22Rv1 (cell line): ENCODE results near the gene RWDD3.

Experiments
- ZFX ChIP-seq: fragments of 450-650 bp; IDR thresholded peaks from 2 replicates; pipeline ENCODE4 v1.6.1; 2017; ENCODE audit warnings: antibody characterized with exemption, borderline replicate concordance
- TF ChIP-seq, protein P1 (sequence below): fragments of 450-650 bp; IDR thresholded peaks from 2 replicates; pipeline ENCODE4 v1.5.1; 2017; ENCODE audit warnings: mild to moderate bottlenecking

DNA sequence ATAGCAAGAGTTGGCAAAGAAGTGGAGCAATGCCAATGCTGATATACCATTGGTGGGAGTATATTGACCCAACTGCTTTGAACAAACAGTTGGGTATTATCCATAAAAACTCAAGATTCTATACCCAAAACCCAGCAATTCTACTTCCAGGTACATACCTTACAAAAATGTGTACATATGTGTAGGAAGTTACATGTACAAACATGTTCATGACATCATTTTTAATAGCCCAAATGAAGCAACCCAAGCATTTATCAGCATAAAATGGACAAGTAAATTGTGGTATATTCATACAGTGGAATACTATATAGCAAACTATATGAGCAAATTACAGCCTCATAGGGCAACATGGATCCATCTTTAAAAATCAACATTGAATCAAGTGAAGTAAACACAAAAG, 20.9 kb downstream of the RWDD3 start:
- TF ChIP-seq, protein P1, sequence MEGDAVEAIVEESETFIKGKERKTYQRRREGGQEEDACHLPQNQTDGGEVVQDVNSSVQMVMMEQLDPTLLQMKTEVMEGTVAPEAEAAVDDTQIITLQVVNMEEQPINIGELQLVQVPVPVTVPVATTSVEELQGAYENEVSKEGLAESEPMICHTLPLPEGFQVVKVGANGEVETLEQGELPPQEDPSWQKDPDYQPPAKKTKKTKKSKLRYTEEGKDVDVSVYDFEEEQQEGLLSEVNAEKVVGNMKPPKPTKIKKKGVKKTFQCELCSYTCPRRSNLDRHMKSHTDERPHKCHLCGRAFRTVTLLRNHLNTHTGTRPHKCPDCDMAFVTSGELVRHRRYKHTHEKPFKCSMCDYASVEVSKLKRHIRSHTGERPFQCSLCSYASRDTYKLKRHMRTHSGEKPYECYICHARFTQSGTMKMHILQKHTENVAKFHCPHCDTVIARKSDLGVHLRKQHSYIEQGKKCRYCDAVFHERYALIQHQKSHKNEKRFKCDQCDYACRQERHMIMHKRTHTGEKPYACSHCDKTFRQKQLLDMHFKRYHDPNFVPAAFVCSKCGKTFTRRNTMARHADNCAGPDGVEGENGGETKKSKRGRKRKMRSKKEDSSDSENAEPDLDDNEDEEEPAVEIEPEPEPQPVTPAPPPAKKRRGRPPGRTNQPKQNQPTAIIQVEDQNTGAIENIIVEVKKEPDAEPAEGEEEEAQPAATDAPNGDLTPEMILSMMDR: no peak
- no peak for TF ChIP-seq ZFX
